Stimulated activated effector memory CD8-positive, alpha-beta T cell treated with anti-CD3 and anti-CD28 coated beads, Interleukin-12 subunit alpha, Interleukin-12 subunit beta, amount 100 ng/mL, for 72 hours (primary cell): ENCODE measurements around the gene PIGM.

Experiments
- ATAC-seq: fragments of 150-1000 bp; cut with Tn5 transposase; 2 replicates; pipeline ENCODE4 v1.10.0; 2021
- DNase-seq, 2 donors: peaks; one replicate each; pipeline ENCODE4 v3.0.0; 2021 to 2022; ENCODE audit warnings: low spot score in 2 of 2
- H3K27ac Mint-ChIP-seq: one replicate; pipeline ENCODE4 v1.8.0; 2022; ENCODE audit warnings: mild to moderate bottlenecking, mixed read lengths
- H3K36me3 Mint-ChIP-seq: one replicate; pipeline ENCODE4 v1.8.0; 2022; ENCODE audit warnings: mild to moderate bottlenecking, mixed read lengths
- H3K4me1 Mint-ChIP-seq: one replicate; pipeline ENCODE4 v1.8.0; 2022; ENCODE audit warnings: mixed read lengths
- H3K4me3 Mint-ChIP-seq: one replicate; pipeline ENCODE4 v1.8.0; 2022; ENCODE audit warnings: mild to moderate bottlenecking, mixed read lengths
- H3K9me3 Mint-ChIP-seq: one replicate; pipeline ENCODE4 v1.8.0; 2022; ENCODE audit warnings: mixed read lengths

The PIGM gene

DNA sequence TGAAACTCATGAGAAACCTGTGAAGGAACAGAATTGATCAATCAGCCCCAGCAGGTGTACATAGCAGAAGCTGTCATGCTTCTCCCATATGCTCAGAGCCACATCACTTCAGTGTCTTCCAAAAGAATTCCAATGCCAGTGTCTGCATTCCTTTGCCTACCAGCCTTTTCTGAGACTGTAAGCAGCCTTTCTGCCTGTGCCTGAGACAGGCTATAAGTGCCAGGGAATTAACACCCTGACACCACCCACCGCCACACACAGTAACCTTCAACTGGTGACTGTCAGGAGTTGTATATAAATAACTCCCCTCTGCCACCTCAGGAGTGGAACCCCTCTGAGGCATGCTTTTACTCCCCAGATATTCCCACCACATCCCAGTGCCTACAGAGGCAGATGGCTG, 39.6 kb downstream of the PIGM start:
- no peaks in the 10 kb centered on the region for H3K4me1 Mint-ChIP-seq
- no peaks in the 10 kb centered on the region for H3K36me3 Mint-ChIP-seq
- H3K27ac Mint-ChIP-seq, result no peak overlapping the region

DNA sequence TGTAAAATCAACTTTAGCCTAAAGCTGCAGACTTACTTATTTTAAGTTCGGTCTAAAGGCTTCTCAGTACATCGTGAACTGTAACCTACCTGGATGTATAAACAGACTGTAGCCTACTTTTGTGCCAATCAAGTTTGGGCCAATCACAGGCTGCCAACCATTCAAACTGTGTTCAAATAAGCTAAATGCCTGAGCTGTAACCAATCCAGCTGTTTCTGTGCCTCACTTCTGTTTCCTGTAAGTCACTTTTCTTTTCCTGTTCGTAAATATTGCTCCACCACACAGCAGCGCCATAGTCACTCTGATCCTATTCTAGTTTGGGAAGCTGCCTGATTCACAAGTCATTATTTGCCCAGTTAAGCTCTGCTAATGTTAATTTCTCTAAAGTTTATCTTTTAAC, 40.3 kb downstream of the PIGM start:
- no peaks in the 10 kb centered on the region for H3K9me3 Mint-ChIP-seq
- H3K4me3 Mint-ChIP-seq, result no peak overlapping the region
- no peaks in the 10 kb centered on the region for H3K4me1 Mint-ChIP-seq
- ATAC-seq, result no peak
- no peak overlapping the region for H3K27ac Mint-ChIP-seq
- H3K36me3 Mint-ChIP-seq, result no peaks in the 10 kb centered on the region
- no peak for DNase-seq

More for the DNA sequence above, 39.6 kb downstream of the PIGM start:
- Mint-ChIP-seq H3K4me3 (no peak overlapping the region), H3K9me3 (no peaks in the 10 kb centered on the region)
- no peak for ATAC-seq
- no peak for DNase-seq

DNA sequence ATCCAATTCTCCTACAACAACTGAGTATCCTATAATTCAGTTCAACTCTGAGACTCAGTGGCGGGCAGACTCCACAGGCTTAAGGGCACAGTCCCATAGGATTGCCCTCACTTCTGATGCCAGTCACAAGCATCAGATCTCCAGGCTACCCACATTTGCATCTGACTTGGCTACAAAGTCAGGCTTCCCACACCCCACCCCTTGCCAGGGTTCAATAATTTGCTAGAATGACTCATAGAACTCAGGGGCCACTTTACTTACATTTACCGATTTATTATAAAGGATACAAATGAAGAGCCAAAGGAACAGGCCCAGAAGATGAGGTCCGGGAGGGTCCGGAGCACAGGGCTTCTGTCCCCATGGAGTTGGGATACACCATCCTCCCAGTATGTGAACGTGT, 41.8 kb downstream of the PIGM start:
- no peaks in the 10 kb centered on the region for H3K36me3 Mint-ChIP-seq
- no peak overlapping the region for H3K27ac Mint-ChIP-seq
- no peak overlapping the region for H3K4me3 Mint-ChIP-seq
- DNase-seq, result no peak
- no peaks in the 10 kb centered on the region for H3K4me1 Mint-ChIP-seq
- H3K9me3 Mint-ChIP-seq, result no peaks in the 10 kb centered on the region
- ATAC-seq, result no peak

DNA sequence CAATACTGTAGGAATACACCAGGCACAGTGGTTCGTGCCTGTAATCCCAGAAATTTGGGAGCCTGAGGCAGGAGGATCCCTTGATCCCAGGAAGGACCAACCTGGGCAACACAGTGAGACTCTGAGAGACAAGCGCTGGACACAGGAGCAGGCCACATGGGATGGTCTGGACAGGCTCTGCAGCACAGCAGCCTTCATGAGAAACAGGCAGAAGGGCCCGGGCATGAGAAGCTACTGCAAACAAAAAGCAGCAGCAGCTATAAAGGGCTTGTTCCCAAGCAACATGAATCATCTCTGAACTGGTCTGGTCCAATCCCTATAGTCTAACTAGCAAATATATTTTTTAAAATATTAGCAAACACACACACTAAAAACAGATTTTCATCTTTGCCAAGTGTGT, 42.2 kb downstream of the PIGM start:
- H3K4me3 Mint-ChIP-seq, result no peak overlapping the region
- no peak for ATAC-seq
- H3K4me1 Mint-ChIP-seq, result no peaks in the 10 kb centered on the region
- no peak for DNase-seq
- no peaks in the 10 kb centered on the region for H3K9me3 Mint-ChIP-seq
- no peak overlapping the region for H3K27ac Mint-ChIP-seq
- H3K36me3 Mint-ChIP-seq, result no peaks in the 10 kb centered on the region

DNA sequence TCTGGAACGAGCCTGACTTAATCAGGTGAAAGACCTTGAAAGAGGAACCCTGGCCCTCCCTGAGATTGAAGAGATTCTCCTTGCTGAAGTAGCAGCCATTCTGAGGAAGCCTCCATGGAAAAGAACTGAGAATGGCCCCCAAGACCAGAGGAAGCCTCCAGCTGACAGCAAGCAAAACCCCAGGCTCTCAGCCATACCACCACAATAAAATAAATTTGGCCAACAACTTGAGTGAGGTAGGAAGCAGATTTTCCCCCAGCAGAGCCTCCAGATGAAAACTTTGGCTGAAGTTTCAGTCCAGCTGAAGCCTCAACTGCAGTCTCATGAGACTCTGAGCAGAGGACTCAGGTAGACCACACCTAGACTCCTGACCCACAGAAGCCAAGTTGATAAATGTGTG, 43.8 kb downstream of the PIGM start:
- DNase-seq (peak in 1 of 2 donors; percentile 35), ATAC-seq (no peak)
- H3K4me1 Mint-ChIP-seq, result no peaks in the 10 kb centered on the region
- H3K36me3 Mint-ChIP-seq, result no peaks in the 10 kb centered on the region
- no peak overlapping the region for H3K27ac Mint-ChIP-seq
- H3K9me3 Mint-ChIP-seq, result no peaks in the 10 kb centered on the region
- no peak overlapping the region for H3K4me3 Mint-ChIP-seq

DNA sequence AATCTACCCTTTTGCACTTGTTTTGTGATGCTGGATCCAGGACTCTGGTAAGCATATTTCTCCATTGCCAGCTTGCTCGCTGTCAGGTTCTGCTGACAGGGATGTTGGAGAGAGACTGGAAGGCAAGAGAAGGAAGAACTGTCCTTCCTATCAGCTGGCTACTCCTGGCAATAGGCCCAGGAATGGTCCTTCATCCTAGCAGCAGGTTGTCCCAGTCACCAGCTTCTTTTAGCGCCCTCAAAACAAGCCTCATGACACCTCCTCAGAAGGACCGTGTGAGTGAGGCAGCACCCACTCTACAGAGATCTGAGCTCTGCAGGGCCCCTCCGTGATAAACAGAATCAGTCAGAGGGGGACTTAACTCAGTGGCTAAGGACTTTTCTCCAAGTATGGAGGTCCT, 44.6 kb downstream of the PIGM start:
- DNase-seq (peak in 1 of 2 donors; percentile 20), ATAC-seq (no peak)
- no peak overlapping the region for H3K4me3 Mint-ChIP-seq
- H3K27ac Mint-ChIP-seq, result no peak overlapping the region
- H3K36me3 Mint-ChIP-seq, result no peaks in the 10 kb centered on the region
- no peaks in the 10 kb centered on the region for H3K9me3 Mint-ChIP-seq
- no peaks in the 10 kb centered on the region for H3K4me1 Mint-ChIP-seq

DNA sequence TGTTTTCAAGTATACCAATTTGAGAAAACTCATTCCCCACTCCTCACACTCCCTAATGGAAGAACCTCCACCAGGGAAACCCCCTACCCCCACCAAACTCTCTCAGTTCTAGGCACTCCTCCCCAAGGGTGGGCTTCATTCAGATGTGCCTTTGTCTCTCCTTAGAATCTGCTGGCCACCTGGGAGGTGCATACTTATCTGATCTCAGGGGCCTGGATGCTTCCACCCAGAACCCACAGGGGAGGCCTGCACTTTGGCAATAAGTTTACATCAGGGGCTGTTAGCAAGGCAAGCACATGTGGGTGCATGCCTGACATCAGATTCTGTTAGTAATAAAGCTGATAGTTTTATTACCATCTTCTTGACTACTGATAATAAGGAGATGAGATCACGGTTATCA, 45.3 kb downstream of the PIGM start:
- H3K36me3 Mint-ChIP-seq, result no peaks in the 10 kb centered on the region
- no peaks in the 10 kb centered on the region for H3K9me3 Mint-ChIP-seq
- H3K4me1 Mint-ChIP-seq, result no peaks in the 10 kb centered on the region
- DNase-seq, result peak in 1 of 2 donors; percentile 38
- H3K4me3 Mint-ChIP-seq, result no peak overlapping the region
- ATAC-seq, result no peak
- H3K27ac Mint-ChIP-seq, result no peak overlapping the region

DNA sequence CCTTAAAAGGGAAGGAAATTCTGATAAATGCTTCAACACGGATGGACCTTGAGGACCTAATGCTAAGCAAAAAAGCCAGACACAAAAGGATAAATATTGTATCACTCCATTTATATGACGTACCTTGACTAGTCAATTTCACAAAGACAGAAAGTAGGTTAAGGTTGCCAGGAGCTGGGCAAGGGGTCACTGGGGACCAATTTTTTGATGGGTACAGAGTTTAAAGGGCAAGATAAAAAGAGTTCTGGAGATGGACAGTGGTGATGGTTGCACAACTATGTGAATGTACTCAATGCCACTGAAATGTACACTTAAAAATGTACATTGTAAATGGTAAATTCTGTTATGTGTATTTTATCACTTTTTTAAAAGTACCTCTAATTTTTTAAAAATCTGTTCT, 45.7 kb downstream of the PIGM start:
- ATAC-seq (no peak), DNase-seq (no peak)
- Mint-ChIP-seq H3K9me3 (no peaks in the 10 kb centered on the region), H3K27ac (no peak overlapping the region), H3K4me3 (no peak overlapping the region), H3K4me1 (no peaks in the 10 kb centered on the region), H3K36me3 (no peaks in the 10 kb centered on the region)

DNA sequence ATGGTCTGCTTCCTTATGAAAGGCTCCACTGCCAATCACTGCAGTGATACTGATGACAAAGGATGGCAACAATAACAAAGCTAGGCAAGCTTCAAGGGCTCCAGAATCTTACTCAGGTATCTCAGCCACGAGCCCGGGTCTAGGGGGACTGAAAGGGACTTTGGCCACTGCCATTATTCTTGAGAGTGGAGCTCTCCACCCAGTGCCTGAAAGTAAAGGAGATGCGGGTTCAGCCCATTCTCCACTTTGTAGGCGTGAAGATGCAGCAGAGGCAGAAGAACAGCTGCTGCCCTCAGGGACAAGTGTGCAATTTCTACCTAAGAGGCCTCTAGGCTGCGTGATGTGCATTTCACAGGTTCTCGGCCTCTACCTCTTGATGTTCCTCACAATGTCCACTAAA, 46.3 kb downstream of the PIGM start:
- Mint-ChIP-seq H3K4me1 (no peaks in the 10 kb centered on the region), H3K27ac (no peak overlapping the region), H3K36me3 (no peaks in the 10 kb centered on the region), H3K9me3 (no peaks in the 10 kb centered on the region), H3K4me3 (no peak overlapping the region)
- DNase-seq (no peak), ATAC-seq (no peak)

DNA sequence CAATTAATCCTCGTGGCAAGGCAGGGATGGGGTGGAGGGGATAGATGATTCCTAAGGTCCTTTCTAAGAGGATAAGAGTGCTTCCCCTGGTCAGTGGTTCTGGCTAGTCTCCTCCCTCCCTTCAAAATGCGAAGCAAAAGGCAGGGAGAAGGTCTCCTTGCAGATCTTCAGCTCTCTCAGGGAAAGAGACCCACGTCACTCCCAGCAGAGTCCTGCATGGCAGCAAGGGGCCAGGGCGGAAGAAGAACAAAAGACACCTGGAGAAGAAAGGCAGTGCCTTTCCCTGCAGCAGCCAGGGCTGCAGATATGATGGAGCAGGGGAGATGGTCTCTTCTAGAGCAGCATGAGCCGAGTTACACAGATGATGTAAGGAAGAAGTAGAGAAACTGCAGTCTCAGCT, 48.1 kb downstream of the PIGM start:
- no peak for DNase-seq
- no peaks in the 10 kb centered on the region for H3K36me3 Mint-ChIP-seq
- H3K9me3 Mint-ChIP-seq, result no peaks in the 10 kb centered on the region
- no peak overlapping the region for H3K4me3 Mint-ChIP-seq
- no peak overlapping the region for H3K27ac Mint-ChIP-seq
- ATAC-seq, result no peak
- H3K4me1 Mint-ChIP-seq, result no peaks in the 10 kb centered on the region

DNA sequence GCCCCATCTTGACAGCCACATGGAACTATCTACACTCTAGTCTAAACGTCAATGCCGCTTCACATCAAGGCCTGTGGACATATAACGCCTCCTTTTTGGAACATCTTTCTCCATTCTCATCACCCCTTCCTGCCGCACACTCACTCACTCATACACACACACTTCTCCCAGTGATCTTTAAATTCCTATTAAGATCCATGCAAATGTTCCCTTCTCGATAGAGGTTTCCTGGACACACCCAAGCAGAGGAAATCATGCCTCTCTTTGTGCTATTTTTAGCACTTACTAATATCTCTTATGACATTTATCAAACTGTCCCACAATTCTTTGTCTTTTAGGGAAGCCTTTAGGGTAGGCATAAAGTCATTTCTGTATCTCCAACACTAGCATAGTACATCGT, 49.5 kb downstream of the PIGM start:
- DNase-seq (no peak), ATAC-seq (no peak)
- Mint-ChIP-seq H3K4me1 (no peaks in the 10 kb centered on the region), H3K36me3 (no peaks in the 10 kb centered on the region), H3K27ac (no peak overlapping the region), H3K4me3 (no peak overlapping the region), H3K9me3 (no peaks in the 10 kb centered on the region)

DNA sequence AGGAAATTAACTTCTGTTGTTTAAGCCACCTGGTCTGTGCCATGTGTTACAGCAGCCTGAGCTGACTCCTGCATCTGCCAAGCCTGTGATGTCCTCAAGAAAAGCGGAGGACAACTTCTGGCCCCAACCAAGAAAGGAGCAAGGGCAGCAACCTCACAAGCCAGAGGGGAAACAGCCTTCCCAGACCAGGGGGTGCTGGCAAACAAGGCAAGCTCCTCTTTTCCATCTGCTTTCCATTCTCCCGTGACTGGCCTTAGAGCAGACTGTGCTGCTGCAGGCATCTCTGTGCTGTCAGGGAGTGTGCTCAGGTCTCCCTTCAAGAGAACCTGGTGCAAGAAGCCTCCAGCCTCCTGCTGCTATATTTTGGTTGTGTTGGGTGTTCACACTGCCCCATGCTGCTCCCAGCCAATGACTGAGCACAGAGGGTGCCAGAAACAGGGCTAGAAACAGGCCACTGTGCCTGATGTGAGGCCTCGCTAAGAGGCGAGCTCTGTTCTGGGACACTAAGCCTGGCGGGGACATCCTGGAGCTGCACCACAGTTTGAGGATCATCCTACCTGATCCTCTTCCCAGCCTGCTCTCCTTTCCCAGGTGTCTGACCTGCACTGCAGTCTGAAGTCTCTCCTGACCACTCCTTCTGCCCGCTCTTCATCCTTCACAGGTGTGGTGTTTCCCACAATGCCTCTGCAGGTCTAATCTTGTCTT, 50.3 kb downstream of the PIGM start:
- no peak overlapping the region for H3K4me3 Mint-ChIP-seq
- H3K27ac Mint-ChIP-seq, result no peak overlapping the region
- no peaks in the 10 kb centered on the region for H3K4me1 Mint-ChIP-seq
- H3K9me3 Mint-ChIP-seq, result no peaks in the 10 kb centered on the region
- no peaks in the 10 kb centered on the region for H3K36me3 Mint-ChIP-seq
- peak; percentile 9 for ATAC-seq
- DNase-seq, result no peak

DNA sequence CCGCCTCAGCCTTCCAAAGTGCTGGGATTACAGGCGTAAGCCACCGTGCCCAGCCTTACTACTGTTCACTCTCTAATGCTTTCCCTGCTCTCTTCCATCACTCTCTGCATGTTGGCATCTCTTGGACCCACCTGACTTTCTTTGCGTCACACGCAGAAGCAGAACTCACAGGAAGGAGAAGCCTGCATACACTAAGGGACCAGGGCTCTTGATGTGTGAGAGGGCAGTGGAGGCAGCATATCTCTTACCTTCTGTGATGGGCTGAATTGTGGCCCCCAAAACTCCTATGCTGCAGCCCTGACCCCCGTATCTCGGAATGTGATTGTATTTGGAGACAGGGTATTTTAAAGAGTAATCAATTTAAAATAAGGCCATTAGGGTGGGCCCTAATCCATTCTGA, 51.0 kb downstream of the PIGM start:
- Mint-ChIP-seq H3K27ac (no peak overlapping the region), H3K4me3 (no peak overlapping the region), H3K4me1 (no peaks in the 10 kb centered on the region), H3K9me3 (no peaks in the 10 kb centered on the region), H3K36me3 (no peaks in the 10 kb centered on the region)
- ATAC-seq (no peak), DNase-seq (no peak)

DNA sequence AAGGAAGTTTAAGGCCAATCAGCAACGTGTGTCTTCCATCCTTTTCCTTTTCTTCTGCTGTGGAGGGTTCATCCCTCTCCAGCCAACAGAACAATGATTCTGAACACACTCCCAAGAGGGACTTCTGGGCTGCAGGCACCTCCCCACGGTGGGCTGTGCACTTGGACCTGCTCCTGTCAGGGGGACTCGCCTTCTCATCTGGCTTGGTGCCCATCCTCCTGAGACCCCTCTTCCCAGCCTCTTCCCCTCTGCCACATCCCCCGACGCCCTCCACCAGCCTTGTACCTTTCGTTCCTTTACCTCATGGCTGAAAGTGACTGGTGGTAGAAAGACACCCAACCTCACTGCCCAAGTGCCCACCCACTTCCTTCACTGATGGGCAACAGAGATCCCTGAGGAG, 51.7 kb downstream of the PIGM start:
- ATAC-seq, result no peak
- no peaks in the 10 kb centered on the region for H3K9me3 Mint-ChIP-seq
- H3K27ac Mint-ChIP-seq, result no peak overlapping the region
- no peak for DNase-seq
- H3K4me1 Mint-ChIP-seq, result no peaks in the 10 kb centered on the region
- no peak overlapping the region for H3K4me3 Mint-ChIP-seq
- no peaks in the 10 kb centered on the region for H3K36me3 Mint-ChIP-seq

DNA sequence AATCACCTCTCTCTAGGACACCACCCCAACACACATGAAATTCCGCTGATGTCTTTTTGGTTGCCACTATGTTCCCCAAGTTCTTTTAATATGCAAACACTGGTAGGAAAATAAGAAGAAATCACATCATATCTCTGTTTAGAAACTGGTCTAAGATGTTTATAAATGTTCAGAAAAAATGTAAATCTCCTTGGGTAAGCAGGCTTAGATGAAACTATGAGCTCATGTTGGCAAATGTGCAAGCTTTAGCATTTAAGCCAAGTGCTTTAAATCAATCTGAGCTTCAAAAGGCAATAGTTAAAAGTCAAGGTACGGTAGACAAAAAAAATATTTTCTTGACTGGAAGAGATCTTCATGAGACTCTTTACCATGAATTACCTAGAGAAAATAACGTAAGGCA, 52.5 kb downstream of the PIGM start:
- H3K9me3 Mint-ChIP-seq, result no peaks in the 10 kb centered on the region
- ATAC-seq, result no peak
- no peak overlapping the region for H3K4me3 Mint-ChIP-seq
- DNase-seq, result no peak
- no peaks in the 10 kb centered on the region for H3K36me3 Mint-ChIP-seq
- no peaks in the 10 kb centered on the region for H3K4me1 Mint-ChIP-seq
- H3K27ac Mint-ChIP-seq, result no peak overlapping the region

DNA sequence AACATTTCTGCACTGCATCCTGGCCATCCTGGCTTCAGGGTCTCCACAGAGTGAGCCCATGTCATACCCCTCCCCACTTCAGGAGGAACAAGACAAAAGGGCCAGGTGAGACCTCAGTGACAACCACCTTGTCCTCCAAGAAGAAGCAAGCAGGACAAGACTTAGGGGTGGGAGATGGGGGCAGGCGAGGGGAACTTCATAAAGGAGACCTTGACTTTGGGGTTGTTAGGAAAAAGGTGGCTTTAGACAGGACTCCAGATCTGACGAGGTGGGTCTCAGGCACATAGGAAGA, 53.7 kb downstream of the PIGM start:
- ATAC-seq, result no peak
- no peak overlapping the region for H3K27ac Mint-ChIP-seq
- no peaks in the 10 kb centered on the region for H3K4me1 Mint-ChIP-seq
- no peaks in the 10 kb centered on the region for H3K36me3 Mint-ChIP-seq
- H3K4me3 Mint-ChIP-seq, result no peak overlapping the region
- no peaks in the 10 kb centered on the region for H3K9me3 Mint-ChIP-seq
- no peak for DNase-seq
